IMR-90 (cell line): ENCODE results near the gene COL24A1. TPM values are rescaled to one million over a fixed set of nuclear protein-coding genes. Genes with fewer than 3 reads are reported as not detected.

ENCODE experiments used
- ATAC-seq: fragments of 200-7000 bp; cut with Tn5 transposase; 2 replicates; pipeline ENCODE4 v1.9.1; 2020; ENCODE audit warnings: low read depth, mild to moderate bottlenecking, moderate library complexity
- BruUV-seq: library from RNA; stranded (reverse); fragments of 400-500 nt; replicated peaks from 2 replicates; lab custom pipeline; 2021; lab: Mats Ljungman, UMichigan
- CTCF ChIA-PET: fragments of 300-600 bp; formaldehyde crosslinking; extraction: SDS; loops from one replicate; lab custom pipeline; 2021; ENCODE audit warnings: antibody characterized with exemption; lab: Yijun Ruan, JAX
- POLR2A ChIA-PET: fragments of 300-600 bp; sonication (Branson Sonifier 250); formaldehyde crosslinking; loops from one replicate; lab custom pipeline; 2022; ENCODE audit warnings: antibody characterized with exemption; ENCODE audit not compliant: unreplicated experiment; lab: Charles Lee
- DNase-seq: peaks from one replicate; pipeline ENCODE4 v3.0.0; 2013
- H2AFZ ChIP-seq: replicated peaks from 2 replicates; pipeline ENCODE3; 2013; ENCODE audit warnings: low read length, mild to moderate bottlenecking; ENCODE audit not compliant: poor library complexity
- H2AK5ac ChIP-seq: 2 replicates; pipeline ENCODE4 v1.6.1; 2013; ENCODE audit warnings: low read depth, low read length, inconsistent platforms
- H2AK9ac ChIP-seq: replicated peaks from 2 replicates; pipeline ENCODE3; 2013; ENCODE audit warnings: mild to moderate bottlenecking, low read depth, low read length, moderate library complexity; ENCODE audit not compliant: poor library complexity
- H2BK120ac ChIP-seq: 2 replicates; pipeline ENCODE4 v1.6.1; 2013; ENCODE audit warnings: low read depth, low read length, inconsistent platforms
- H2BK15ac ChIP-seq: 3 replicates; pipeline ENCODE4 v1.6.1; 2013; ENCODE audit warnings: low read depth, low read length, inconsistent platforms
- H2BK20ac ChIP-seq: 2 replicates; pipeline ENCODE4 v1.6.1; 2013; ENCODE audit warnings: low read depth, mild to moderate bottlenecking, inconsistent platforms, low read length, moderate library complexity
- H2BK5ac ChIP-seq: 2 replicates; pipeline ENCODE4 v1.6.1; 2013; ENCODE audit warnings: mild to moderate bottlenecking, low read depth, low read length, inconsistent platforms; ENCODE audit not compliant: poor library complexity, severe bottlenecking
- H3K14ac ChIP-seq: replicated peaks from 2 replicates; pipeline ENCODE4 v1.6.1; 2013; ENCODE audit warnings: low read depth, low read length, inconsistent platforms
- H3K18ac ChIP-seq: 2 replicates; pipeline ENCODE4 v1.6.1; 2013; ENCODE audit warnings: low read depth, low read length, control low read depth
- H3K23ac ChIP-seq: 2 replicates; pipeline ENCODE4 v1.6.1; 2013; ENCODE audit warnings: low read depth, low read length, inconsistent platforms
- H3K27ac ChIP-seq: 2 replicates; pipeline ENCODE4 v1.5.1; 2013; ENCODE audit warnings: mild to moderate bottlenecking, control low read depth, low read length; ENCODE audit not compliant: insufficient read depth
- H3K27me3 ChIP-seq: 2 replicates; pipeline ENCODE4 v1.6.1; 2013; ENCODE audit warnings: low read length; ENCODE audit not compliant: control insufficient read depth, insufficient read depth
- H3K36me3 ChIP-seq: 2 replicates; pipeline ENCODE4 v1.6.1; 2013; ENCODE audit warnings: low read length, mixed read lengths; ENCODE audit not compliant: control insufficient read depth, insufficient read depth
- H3K4ac ChIP-seq: 2 replicates; pipeline ENCODE4 v1.6.1; 2013; ENCODE audit warnings: low read depth, low read length, inconsistent platforms
- H3K4me1 ChIP-seq: 2 replicates; pipeline ENCODE4 v1.6.1; 2013; ENCODE audit warnings: low read length, mixed read lengths; ENCODE audit not compliant: control insufficient read depth, insufficient read depth
- H3K4me2 ChIP-seq: 2 replicates; pipeline ENCODE4 v1.6.1; 2013; ENCODE audit warnings: low read depth, mild to moderate bottlenecking, control low read depth, low read length, moderate library complexity
- H3K4me3 ChIP-seq: 2 replicates; pipeline ENCODE4 v1.5.1; 2013; ENCODE audit warnings: low read depth, mild to moderate bottlenecking, control low read depth, low read length, moderate library complexity; ENCODE audit not compliant: insufficient read depth
- H3K56ac ChIP-seq: 2 replicates; pipeline ENCODE4 v1.6.1; 2013; ENCODE audit warnings: low read length, inconsistent platforms; ENCODE audit not compliant: insufficient read depth; ENCODE audit errors: extremely low read depth
- H3K79me1 ChIP-seq, 2 experiments: 2 replicates each; pipeline ENCODE4 v1.6.1; 2013; ENCODE audit warnings: low read length in 2 of 2, inconsistent platforms in 1 of 2, low read depth in 1 of 2
- H3K9ac ChIP-seq: 2 replicates; pipeline ENCODE4 v1.6.1; 2013; ENCODE audit warnings: low read depth, low read length, control low read depth
- H3K9me1 ChIP-seq: 2 replicates; pipeline ENCODE4 v1.6.1; 2013; ENCODE audit warnings: low read length, inconsistent platforms; ENCODE audit not compliant: insufficient read depth
- H3K9me3 ChIP-seq: 2 replicates; pipeline ENCODE4 v1.6.1; 2013; ENCODE audit warnings: low read length; ENCODE audit not compliant: control insufficient read depth, insufficient read depth
- H4K20me1 ChIP-seq: 2 replicates; pipeline ENCODE4 v1.6.1; 2013; ENCODE audit warnings: low read length, inconsistent platforms; ENCODE audit not compliant: insufficient read depth
- H4K5ac ChIP-seq: 2 replicates; pipeline ENCODE4 v1.6.1; 2013; ENCODE audit warnings: mild to moderate bottlenecking, low read depth, low read length, control low read depth
- H4K8ac ChIP-seq, 2 experiments: 2 replicates each; pipeline ENCODE4 v1.6.1; 2013; ENCODE audit warnings: low read depth in 2 of 2, low read length in 2 of 2, control low read depth in 1 of 2, inconsistent platforms in 1 of 2
- H4K91ac ChIP-seq: 2 replicates; pipeline ENCODE4 v1.6.1; 2013; ENCODE audit warnings: low read depth, low read length, inconsistent platforms; ENCODE audit not compliant: insufficient read depth
- CHD1 ChIP-seq: IDR thresholded peaks from 2 replicates; pipeline ENCODE4 v1.6.1; 2012; ENCODE audit warnings: low read depth, low read length, improper control_type of control experiment
- ELK1 ChIP-seq: fragments of 150-350 bp; IDR thresholded peaks from 2 replicates; pipeline ENCODE4 v1.6.1; 2016; ENCODE audit warnings: low read depth, mild to moderate bottlenecking, low read length, moderate library complexity, borderline replicate concordance
- FOS ChIP-seq: fragments of 150-350 bp; IDR thresholded peaks from 2 replicates; pipeline ENCODE4 v1.6.1; 2016; ENCODE audit warnings: low read depth, low read length
- MAFK ChIP-seq: IDR thresholded peaks from 2 replicates; pipeline ENCODE4 v1.6.1; 2012; ENCODE audit warnings: low read depth, low read length, improper control_type of control experiment
- MAZ ChIP-seq: IDR thresholded peaks from 2 replicates; pipeline ENCODE4 v1.6.1; 2012; ENCODE audit warnings: low read depth, mild to moderate bottlenecking, low read length, improper control_type of control experiment, moderate library complexity, borderline replicate concordance
- MXI1 ChIP-seq: IDR thresholded peaks from 2 replicates; pipeline ENCODE4 v1.6.1; 2012; ENCODE audit warnings: low read depth, mild to moderate bottlenecking, low read length, moderate library complexity, borderline replicate concordance
- NFE2L2 ChIP-seq: fragments of 150-350 bp; IDR thresholded peaks from 2 replicates; pipeline ENCODE4 v1.6.1; 2016; ENCODE audit warnings: low read depth, mild to moderate bottlenecking, low read length
- POLR2A ChIP-seq: IDR thresholded peaks from 2 replicates; pipeline ENCODE4 v1.6.1; 2012; ENCODE audit warnings: mild to moderate bottlenecking, low read depth, low read length
- RFX5 ChIP-seq: IDR thresholded peaks from 2 replicates; pipeline ENCODE4 v1.8.0; 2012; ENCODE audit warnings: low read depth, mild to moderate bottlenecking, low read length, moderate library complexity
- WGBS, 2 experiments: methylation state at CpG; one replicate each; pipeline versions ENCODE4 v1.1.5 to v1.1.7; 2013; ENCODE audit warnings: missing lambda C conversion rate in 2 of 2; ENCODE audit not compliant: insufficient read length in 1 of 2; ENCODE audit errors: extremely low coverage in 2 of 2; 5-methylcytosine and 5-hydroxymethylcytosine counted together
- dilution Hi-C: fragments of 300-500 bp; cut with HindIII; formaldehyde crosslinking; loops from one replicate; pipeline ENCODE4 v1.14.3; 2018; ENCODE audit warnings: low sequenced_read_pairs; ENCODE audit not compliant: unreplicated experiment
- in situ Hi-C: fragments of 300-500 bp; cut with MboI; formaldehyde crosslinking; loops from 3 replicates; pipeline ENCODE4 v1.14.3; 2019; ENCODE audit warnings: low sequenced_read_pairs, inconsistent platforms, mixed read lengths
- intact Hi-C: fragments of 100-400 bp; cut with micrococcal nuclease; formaldehyde crosslinking; loops from 2 replicates; pipeline ENCODE4 v1.10.0; 2022
- polyA plus RNA-seq, 3 experiments: library from polyadenylated mRNA; depleted of rRNA; stranded (reverse); fragments of >200 nt; gene quantifications; 2 replicates each; pipeline ENCODE4 v1.2.3, GENCODE V29; 2012; ENCODE audit warnings: low replicate concordance in 1 of 3
- total RNA-seq: library from RNA; depleted of rRNA; stranded (reverse); fragments of >200 nt; gene quantifications from 2 replicates; pipeline ENCODE4 v1.2.3, GENCODE V29; 2012
- TF ChIP-seq, protein P1 (sequence below): fragments of 150-350 bp; IDR thresholded peaks from 2 replicates; pipeline ENCODE4 v1.6.1; 2017; ENCODE audit warnings: mild to moderate bottlenecking, antibody characterized with exemption, low read length, low read depth
- TF ChIP-seq, protein P2 (sequence below): conservative IDR thresholded peaks from 2 replicates; pipeline ENCODE4 v1.5.1; 2012; ENCODE audit warnings: mild to moderate bottlenecking, low read depth, low read length, improper control_type of control experiment

The COL24A1 gene
- total and polyA plus RNA-seq, 2 of the 4 experiments (the other 2 are of a cell fraction): 1.4 to 2.2 TPM

DNA sequence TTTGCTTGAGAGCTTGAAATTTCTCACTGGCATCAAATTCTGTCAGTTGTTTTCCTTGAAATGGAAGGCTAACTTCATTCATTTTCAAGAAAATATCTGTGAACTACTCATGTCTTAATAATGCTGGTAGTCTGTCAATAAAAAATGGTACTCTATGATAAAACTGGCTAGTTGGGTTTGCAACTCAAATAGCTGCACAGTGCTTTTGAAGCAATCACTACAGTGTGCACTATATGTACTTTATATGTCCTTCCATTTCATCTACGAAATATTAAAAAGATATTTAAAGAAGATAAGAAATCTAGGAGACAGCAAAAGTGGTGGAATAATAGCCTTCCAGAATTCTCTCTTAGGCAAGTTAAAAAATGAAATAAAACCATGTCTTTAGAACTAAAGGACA lies 408.5 kb downstream of the COL24A1 start:
- no peaks in the 10 kb centered on the region for H3K27me3 ChIP-seq
- H3K14ac ChIP-seq: no peak overlapping the region
- H4K91ac ChIP-seq: no peak overlapping the region
- no peak overlapping the region for H3K18ac ChIP-seq
- no peak overlapping the region for H3K4ac ChIP-seq
- CTCF ChIA-PET: interaction anchor here (0.7 kb wide), 1 partner anchor 40 kb away, joined by 4 read pairs; the partner anchor contains the start of gene ZNHIT6
- H3K79me1 ChIP-seq: no peaks in the 10 kb centered on the region
- BruUV-seq: no TSS peak
- in situ Hi-C loops: no loop called here
- no peak overlapping the region for H2AK5ac ChIP-seq
- no peak for ATAC-seq
- H3K4me3 ChIP-seq: no peak overlapping the region
- H2AFZ ChIP-seq: no peak overlapping the region
- DNase-seq: no peak
- no peak overlapping the region for H2AK9ac ChIP-seq
- POLR2A ChIA-PET: no interaction called here
- no peaks in the 10 kb centered on the region for H3K4me1 ChIP-seq
- H3K4me2 ChIP-seq: no peak overlapping the region
- dilution Hi-C loops: no loop called here
- no peaks in the 10 kb centered on the region for H4K20me1 ChIP-seq
- no peak overlapping the region for H4K5ac ChIP-seq
- no peak overlapping the region for H3K56ac ChIP-seq
- TF ChIP-seq, protein P1, sequence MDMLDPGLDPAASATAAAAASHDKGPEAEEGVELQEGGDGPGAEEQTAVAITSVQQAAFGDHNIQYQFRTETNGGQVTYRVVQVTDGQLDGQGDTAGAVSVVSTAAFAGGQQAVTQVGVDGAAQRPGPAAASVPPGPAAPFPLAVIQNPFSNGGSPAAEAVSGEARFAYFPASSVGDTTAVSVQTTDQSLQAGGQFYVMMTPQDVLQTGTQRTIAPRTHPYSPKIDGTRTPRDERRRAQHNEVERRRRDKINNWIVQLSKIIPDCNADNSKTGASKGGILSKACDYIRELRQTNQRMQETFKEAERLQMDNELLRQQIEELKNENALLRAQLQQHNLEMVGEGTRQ: no peak
- TF ChIP-seq ELK1 (no peak), FOS (no peak), POLR2A (no peak), MAFK (no peak), RFX5 (no peak), MAZ (no peak), MXI1 (no peak), NFE2L2 (no peak), CHD1 (no peak)
- TF ChIP-seq, protein P2, sequence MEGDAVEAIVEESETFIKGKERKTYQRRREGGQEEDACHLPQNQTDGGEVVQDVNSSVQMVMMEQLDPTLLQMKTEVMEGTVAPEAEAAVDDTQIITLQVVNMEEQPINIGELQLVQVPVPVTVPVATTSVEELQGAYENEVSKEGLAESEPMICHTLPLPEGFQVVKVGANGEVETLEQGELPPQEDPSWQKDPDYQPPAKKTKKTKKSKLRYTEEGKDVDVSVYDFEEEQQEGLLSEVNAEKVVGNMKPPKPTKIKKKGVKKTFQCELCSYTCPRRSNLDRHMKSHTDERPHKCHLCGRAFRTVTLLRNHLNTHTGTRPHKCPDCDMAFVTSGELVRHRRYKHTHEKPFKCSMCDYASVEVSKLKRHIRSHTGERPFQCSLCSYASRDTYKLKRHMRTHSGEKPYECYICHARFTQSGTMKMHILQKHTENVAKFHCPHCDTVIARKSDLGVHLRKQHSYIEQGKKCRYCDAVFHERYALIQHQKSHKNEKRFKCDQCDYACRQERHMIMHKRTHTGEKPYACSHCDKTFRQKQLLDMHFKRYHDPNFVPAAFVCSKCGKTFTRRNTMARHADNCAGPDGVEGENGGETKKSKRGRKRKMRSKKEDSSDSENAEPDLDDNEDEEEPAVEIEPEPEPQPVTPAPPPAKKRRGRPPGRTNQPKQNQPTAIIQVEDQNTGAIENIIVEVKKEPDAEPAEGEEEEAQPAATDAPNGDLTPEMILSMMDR: no peak
- H2BK20ac ChIP-seq: no peak overlapping the region
- no peaks in the 10 kb centered on the region for H3K9me3 ChIP-seq
- no peak overlapping the region for H2BK120ac ChIP-seq
- H3K36me3 ChIP-seq: no peaks in the 10 kb centered on the region
- no peak overlapping the region for H3K9ac ChIP-seq
- intact Hi-C loops: no loop called here
- H2BK15ac ChIP-seq: no peak overlapping the region
- H3K27ac ChIP-seq: no peak overlapping the region
- H3K9me1 ChIP-seq: no peaks in the 10 kb centered on the region
- no CpG with 5 or more reads among the region's 1 CpG for WGBS, 2 experiments
- H2BK5ac ChIP-seq: no peak overlapping the region
- H4K8ac ChIP-seq: no peak overlapping the region
- no peak overlapping the region for H3K23ac ChIP-seq
